Measurements from ENCODE around the gene GON4L. TPM values are rescaled to one million over a fixed set of nuclear protein-coding genes. Genes with fewer than 3 reads are reported as not detected.

The GON4L gene
- polyA plus RNA-seq, 1 donor (not counting 4 experiments of a cell fraction or from before 2014, with no cell fraction given) = 16.7 TPM

Small RNAs within 50 kb of the gene (small RNA-seq; reads per million reads assigned to genes)
- 0 reads per million in 3 experiments for gene RF00015 (ENCODE audit: insufficient read length in 3 of 3, low read depth in 3 of 3, low replicate concordance in 1 of 3)

Other genes starting within 250 kb of the GON4L start
- 25.4 to 41.1 TPM (median 30.5 TPM) in 3 replicates for gene MSTO1, start 247.0 kb downstream of the GON4L start, polyA plus RNA-seq
- gene YY1AP1, start 168.4 kb downstream of the GON4L start, polyA plus RNA-seq = 33.0 to 79.1 TPM (median 45.2 TPM) in 3 replicates
- gene DAP3, start 168.1 kb downstream of the GON4L start, polyA plus RNA-seq = 160 to 210 TPM (median 203 TPM) in 3 replicates
- gene SYT11, start 2.4 kb upstream of the GON4L start, polyA plus RNA-seq = 0.08 to 0.18 TPM (median 0.13 TPM) in 3 replicates
- 27.1 to 33.5 TPM (median 28.7 TPM) in 3 replicates for gene RIT1, start 54.1 kb upstream of the GON4L start, polyA plus RNA-seq
- gene KHDC4, start 77.2 kb upstream of the GON4L start, polyA plus RNA-seq = 31.6 to 61.0 TPM (median 51.3 TPM) in 3 replicates
- gene RXFP4, start 84.4 kb upstream of the GON4L start, polyA plus RNA-seq = not detected in 3 replicates
- gene ARHGEF2, start 121.3 kb upstream of the GON4L start, polyA plus RNA-seq = 27.8 to 39.2 TPM (median 38.7 TPM) in 3 replicates
- 295 to 363 TPM (median 302 TPM) in 3 replicates for gene SSR2, start 163.7 kb upstream of the GON4L start, polyA plus RNA-seq
- gene UBQLN4, start 196.6 kb upstream of the GON4L start, polyA plus RNA-seq = 34.8 to 42.7 TPM (median 35.8 TPM) in 3 replicates
- gene LAMTOR2, start 197.6 kb upstream of the GON4L start, polyA plus RNA-seq = 67.5 to 98.0 TPM (median 96.0 TPM) in 3 replicates
- gene RAB25, start 203.9 kb upstream of the GON4L start, polyA plus RNA-seq = 93.4 to 159 TPM (median 106 TPM) in 3 replicates
- 1.1 to 2.0 TPM (median 1.5 TPM) in 3 replicates for gene MEX3A, start 225.3 kb upstream of the GON4L start, polyA plus RNA-seq